Measurements from ENCODE around the gene PRKD2.

PRKD2 gene

GRCh38 chr19:46660551-46661019 is 56.3 kb downstream of the PRKD2 start:
- in situ Hi-C loops (cut with MboI; ENCODE audit: low sequenced_read_pairs, unreplicated experiment) = loop anchor here (5.0 to 10.0 kb wide), 2 partner anchors 48 to 126 kb away; no protein-coding TSS in a partner anchor
- DNase-seq (ENCODE audit: low spot score) = no peak
- TF ChIP-seq CTCF (IDR thresholded peaks at IDR 0.05; ENCODE audit: borderline replicate concordance, control extremely low read depth, extremely low read depth, insufficient read depth, missing control alignments) = no peak

- in situ Hi-C loops (cut with MboI; ENCODE audit: low sequenced_read_pairs, unreplicated experiment) = loop anchor here (5.0 to 10.0 kb wide), 2 partner anchors 48 to 125 kb away; no protein-coding TSS in a partner anchor
- no peak for TF ChIP-seq CTCF (IDR thresholded peaks at IDR 0.05; ENCODE audit: borderline replicate concordance, control extremely low read depth, extremely low read depth, insufficient read depth, missing control alignments)
- no peak for DNase-seq (ENCODE audit: low spot score)
These were observed 56.9 kb downstream of the PRKD2 start for GRCh38 chr19:46660008-46660517.

GRCh38 chr19:46659151-46660007 is 57.5 kb downstream of the PRKD2 start:
- DNase-seq (ENCODE audit: low spot score) = peak; percentile 16
- TF ChIP-seq CTCF (IDR thresholded peaks at IDR 0.05; ENCODE audit: borderline replicate concordance, control extremely low read depth, extremely low read depth, insufficient read depth, missing control alignments) = no peak
- in situ Hi-C loops (cut with MboI; ENCODE audit: low sequenced_read_pairs, unreplicated experiment) = loop anchor here (5.0 to 10.0 kb wide), 2 partner anchors 47 to 125 kb away; no protein-coding TSS in a partner anchor

GRCh38 chr19:46656541-46656940 is 60.4 kb downstream of the PRKD2 start:
- in situ Hi-C loops (cut with MboI; ENCODE audit: low sequenced_read_pairs, unreplicated experiment) = no loop called here
- no peak for DNase-seq (ENCODE audit: low spot score)
- TF ChIP-seq CTCF (IDR thresholded peaks at IDR 0.05; ENCODE audit: borderline replicate concordance, control extremely low read depth, extremely low read depth, insufficient read depth, missing control alignments) = no peak

GRCh38 chr19:46654621-46655152 is 62.2 kb downstream of the PRKD2 start:
- DNase-seq (ENCODE audit: low spot score) = no peak
- no peak for TF ChIP-seq CTCF (IDR thresholded peaks at IDR 0.05; ENCODE audit: borderline replicate concordance, control extremely low read depth, extremely low read depth, insufficient read depth, missing control alignments)
- in situ Hi-C loops (cut with MboI; ENCODE audit: low sequenced_read_pairs, unreplicated experiment) = no loop called here

GRCh38 chr19:46650445-46650844 is 66.5 kb downstream of the PRKD2 start:
- no peak for TF ChIP-seq CTCF (IDR thresholded peaks at IDR 0.05; ENCODE audit: borderline replicate concordance, control extremely low read depth, extremely low read depth, insufficient read depth, missing control alignments)
- in situ Hi-C loops (cut with MboI; ENCODE audit: low sequenced_read_pairs, unreplicated experiment) = no loop called here
- no peak for DNase-seq (ENCODE audit: low spot score)
